ENCODE measurements around the gene EPHA2.

DNA sequence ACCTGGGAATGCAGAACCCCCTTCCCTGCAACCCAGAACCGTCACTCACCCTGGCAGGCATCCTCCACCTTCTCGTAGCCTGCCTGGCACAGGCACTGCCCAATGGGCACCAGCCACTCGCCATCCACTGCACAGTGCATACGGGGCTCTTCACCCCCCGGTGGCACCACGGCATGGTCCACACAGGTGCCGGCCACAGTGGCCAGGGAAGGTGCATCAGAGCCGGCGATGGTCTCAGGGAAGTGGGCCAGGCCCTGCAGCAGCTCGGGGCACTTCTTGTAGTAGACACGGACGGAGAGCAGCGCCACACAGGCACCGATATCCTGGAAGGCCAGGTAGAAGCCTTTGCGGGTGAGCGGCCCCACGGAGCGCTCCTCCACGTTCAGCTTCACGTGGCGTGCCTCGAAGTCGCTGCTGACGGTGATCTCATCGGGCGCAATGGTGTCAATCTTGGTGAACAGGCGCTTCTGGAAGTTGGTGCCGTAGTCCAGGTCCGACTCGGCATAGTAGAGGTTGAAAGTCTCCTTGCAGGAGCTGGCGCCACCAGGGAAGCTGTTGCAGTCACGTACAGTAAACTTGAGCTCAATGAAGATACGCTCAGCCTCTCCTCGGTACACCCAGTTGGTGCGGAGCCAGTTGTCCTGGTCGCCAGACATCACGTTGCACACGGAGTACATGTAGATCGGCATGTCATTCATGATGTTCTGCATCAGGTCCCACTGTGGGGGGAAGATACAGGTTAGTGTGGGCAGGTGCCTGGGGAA is 7.4 kb downstream of the EPHA2 start:
- TF ChIP-seq SMC3 (IDR thresholded peaks at IDR 0.05) (no peak), POLR2A (IDR thresholded peaks at IDR 0.05; ENCODE audit: low read length) (no peak), TP53 (CRISPR knock-in tag; IDR thresholded peaks at IDR 0.05) (no peak), RCOR1 (IDR thresholded peaks at IDR 0.05; ENCODE audit: low read depth, low read length) (no peak), RNF2 (IDR thresholded peaks at IDR 0.05; ENCODE audit: borderline replicate concordance, low read depth) (no peak), JUNB (IDR thresholded peaks at IDR 0.05) (no peak), EP300 (IDR thresholded peaks at IDR 0.05) (no peak), RAD21 (conservative IDR thresholded peaks at IDR 0.05 in 1 of 2, IDR thresholded peaks at IDR 0.05 in 1 of 2) (no peak)
- TF ChIP-seq, protein P1, sequence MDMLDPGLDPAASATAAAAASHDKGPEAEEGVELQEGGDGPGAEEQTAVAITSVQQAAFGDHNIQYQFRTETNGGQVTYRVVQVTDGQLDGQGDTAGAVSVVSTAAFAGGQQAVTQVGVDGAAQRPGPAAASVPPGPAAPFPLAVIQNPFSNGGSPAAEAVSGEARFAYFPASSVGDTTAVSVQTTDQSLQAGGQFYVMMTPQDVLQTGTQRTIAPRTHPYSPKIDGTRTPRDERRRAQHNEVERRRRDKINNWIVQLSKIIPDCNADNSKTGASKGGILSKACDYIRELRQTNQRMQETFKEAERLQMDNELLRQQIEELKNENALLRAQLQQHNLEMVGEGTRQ (IDR thresholded peaks at IDR 0.05) = no peak
- TF ChIP-seq, protein P2, sequence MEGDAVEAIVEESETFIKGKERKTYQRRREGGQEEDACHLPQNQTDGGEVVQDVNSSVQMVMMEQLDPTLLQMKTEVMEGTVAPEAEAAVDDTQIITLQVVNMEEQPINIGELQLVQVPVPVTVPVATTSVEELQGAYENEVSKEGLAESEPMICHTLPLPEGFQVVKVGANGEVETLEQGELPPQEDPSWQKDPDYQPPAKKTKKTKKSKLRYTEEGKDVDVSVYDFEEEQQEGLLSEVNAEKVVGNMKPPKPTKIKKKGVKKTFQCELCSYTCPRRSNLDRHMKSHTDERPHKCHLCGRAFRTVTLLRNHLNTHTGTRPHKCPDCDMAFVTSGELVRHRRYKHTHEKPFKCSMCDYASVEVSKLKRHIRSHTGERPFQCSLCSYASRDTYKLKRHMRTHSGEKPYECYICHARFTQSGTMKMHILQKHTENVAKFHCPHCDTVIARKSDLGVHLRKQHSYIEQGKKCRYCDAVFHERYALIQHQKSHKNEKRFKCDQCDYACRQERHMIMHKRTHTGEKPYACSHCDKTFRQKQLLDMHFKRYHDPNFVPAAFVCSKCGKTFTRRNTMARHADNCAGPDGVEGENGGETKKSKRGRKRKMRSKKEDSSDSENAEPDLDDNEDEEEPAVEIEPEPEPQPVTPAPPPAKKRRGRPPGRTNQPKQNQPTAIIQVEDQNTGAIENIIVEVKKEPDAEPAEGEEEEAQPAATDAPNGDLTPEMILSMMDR (IDR thresholded peaks at IDR 0.05) = no peak
- TF ChIP-seq, protein P3, sequence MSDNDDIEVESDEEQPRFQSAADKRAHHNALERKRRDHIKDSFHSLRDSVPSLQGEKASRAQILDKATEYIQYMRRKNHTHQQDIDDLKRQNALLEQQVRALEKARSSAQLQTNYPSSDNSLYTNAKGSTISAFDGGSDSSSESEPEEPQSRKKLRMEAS (IDR thresholded peaks at IDR 0.05) = no peak

All from A549 (cell line).